MM.1S (cell line): ENCODE measurements around the gene PRKCZ.

Source experiments
- CTCF ChIP-seq: fragments of 300-600 bp; sonication (generic); IDR thresholded peaks from 2 replicates; pipeline ENCODE4 v1.5.1; 2016; ENCODE audit warnings: antibody characterized with exemption, low read length, mixed read lengths
- EZH2 ChIP-seq: fragments of 300-600 bp; sonication (generic); optimal IDR thresholded peaks from 2 replicates; pipeline ENCODE3; 2017; ENCODE audit warnings: low read depth, mild to moderate bottlenecking, antibody characterized with exemption, low read length, mixed read lengths

- TF ChIP-seq EZH2 (no peak), CTCF (no peak)
Observed at GRCh38 chr1:2089051-2089450, 38.8 kb downstream of the PRKCZ start.
